ENCODE results near the gene RGS5. TPM values are rescaled to one million over a fixed set of nuclear protein-coding genes. Genes with fewer than 3 reads are reported as not detected.

The RGS5 gene
- total RNA-seq, 1 donor from 2014 or later, result 209 TPM

DNA sequence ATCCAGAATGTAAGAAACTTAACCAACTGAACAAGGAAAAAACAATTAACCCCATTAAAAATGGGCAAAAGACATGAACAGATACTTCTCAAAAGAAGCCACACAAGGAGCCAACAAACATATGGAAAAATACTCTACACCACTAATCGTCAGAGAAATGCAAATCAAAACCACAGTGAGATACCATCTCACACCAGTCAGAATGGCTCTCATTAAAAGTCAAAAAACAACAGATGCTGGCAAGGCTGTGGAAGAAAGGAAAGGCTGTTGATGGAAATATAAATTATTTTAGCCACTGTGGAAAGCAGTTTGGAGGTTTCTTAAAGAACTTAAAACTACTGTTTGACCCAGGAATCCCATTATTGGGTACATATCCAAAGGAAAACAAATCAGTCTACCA is 82.3 kb downstream of the RGS5 start:
- Mint-ChIP-seq H3K27me3 (ENCODE audit: low read depth) (peaks cover 1% of the 10 kb centered on the region), H3K4me3 (no peak overlapping the region), H3K36me3 (no peaks in the 10 kb centered on the region), H3K27ac (no peak overlapping the region), H3K9me3 (peaks cover 6% of the 10 kb centered on the region), H3K4me1 (peaks cover 5% of the 10 kb centered on the region)
- TF ChIP-seq, protein P1, sequence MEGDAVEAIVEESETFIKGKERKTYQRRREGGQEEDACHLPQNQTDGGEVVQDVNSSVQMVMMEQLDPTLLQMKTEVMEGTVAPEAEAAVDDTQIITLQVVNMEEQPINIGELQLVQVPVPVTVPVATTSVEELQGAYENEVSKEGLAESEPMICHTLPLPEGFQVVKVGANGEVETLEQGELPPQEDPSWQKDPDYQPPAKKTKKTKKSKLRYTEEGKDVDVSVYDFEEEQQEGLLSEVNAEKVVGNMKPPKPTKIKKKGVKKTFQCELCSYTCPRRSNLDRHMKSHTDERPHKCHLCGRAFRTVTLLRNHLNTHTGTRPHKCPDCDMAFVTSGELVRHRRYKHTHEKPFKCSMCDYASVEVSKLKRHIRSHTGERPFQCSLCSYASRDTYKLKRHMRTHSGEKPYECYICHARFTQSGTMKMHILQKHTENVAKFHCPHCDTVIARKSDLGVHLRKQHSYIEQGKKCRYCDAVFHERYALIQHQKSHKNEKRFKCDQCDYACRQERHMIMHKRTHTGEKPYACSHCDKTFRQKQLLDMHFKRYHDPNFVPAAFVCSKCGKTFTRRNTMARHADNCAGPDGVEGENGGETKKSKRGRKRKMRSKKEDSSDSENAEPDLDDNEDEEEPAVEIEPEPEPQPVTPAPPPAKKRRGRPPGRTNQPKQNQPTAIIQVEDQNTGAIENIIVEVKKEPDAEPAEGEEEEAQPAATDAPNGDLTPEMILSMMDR (IDR thresholded peaks at IDR 0.05; ENCODE audit: unreplicated experiment), result no peak
- DNase-seq (ENCODE audit: low spot score in 2 of 2, unreplicated experiment in 2 of 2), result no peak

DNA sequence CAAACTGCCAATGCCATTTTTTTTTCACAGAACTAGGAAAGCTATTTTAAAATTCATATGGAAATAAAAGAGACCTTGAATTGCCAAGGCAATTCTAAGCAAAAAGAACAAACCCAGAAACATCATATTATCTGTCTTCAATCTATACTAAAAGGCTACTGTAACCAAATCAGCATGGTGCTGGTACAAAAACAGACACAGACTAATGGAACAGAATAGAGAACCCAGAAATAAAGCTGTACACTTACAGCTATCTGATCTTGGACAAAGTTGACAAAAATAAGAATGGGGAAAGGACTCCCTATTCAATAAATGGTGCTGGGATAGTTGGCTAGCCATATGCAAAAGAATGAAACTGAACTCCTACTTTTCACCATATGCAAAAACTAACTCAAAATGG is 83.0 kb downstream of the RGS5 start:
- no peak for DNase-seq (ENCODE audit: low spot score in 2 of 2, unreplicated experiment in 2 of 2)
- Mint-ChIP-seq H3K4me1 (peaks cover 5% of the 10 kb centered on the region), H3K36me3 (no peaks in the 10 kb centered on the region), H3K9me3 (peaks cover 6% of the 10 kb centered on the region), H3K4me3 (no peak overlapping the region), H3K27me3 (ENCODE audit: low read depth) (peaks cover 1% of the 10 kb centered on the region), H3K27ac (no peak overlapping the region)
- TF ChIP-seq, protein P1 (IDR thresholded peaks at IDR 0.05; ENCODE audit: unreplicated experiment), result no peak

DNA sequence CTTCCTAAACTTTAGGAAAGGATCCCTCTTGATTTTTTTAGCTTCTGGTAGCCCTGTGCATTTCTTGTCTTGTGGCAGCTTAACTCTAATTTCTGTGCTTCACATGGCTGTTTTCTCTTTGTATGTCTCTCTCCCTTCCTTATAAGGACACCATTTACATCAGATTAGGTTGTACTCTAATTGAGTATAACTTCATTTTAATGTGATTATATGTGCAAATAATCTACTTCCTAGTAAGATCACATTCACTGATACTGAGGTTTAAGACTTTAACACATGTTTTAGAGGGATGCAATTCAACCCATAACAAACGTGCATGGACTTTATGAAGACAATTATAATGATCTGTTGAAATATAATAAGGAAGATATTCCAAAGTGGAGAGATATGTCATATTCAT is 86.8 kb downstream of the RGS5 start:
- no peak overlapping the region for H3K4me3 Mint-ChIP-seq
- peaks cover 6% of the 10 kb centered on the region for H3K9me3 Mint-ChIP-seq
- H3K4me1 Mint-ChIP-seq, result no peaks in the 10 kb centered on the region
- DNase-seq (ENCODE audit: low spot score in 2 of 2, unreplicated experiment in 2 of 2), result no peak
- H3K27me3 Mint-ChIP-seq (ENCODE audit: low read depth), result no peaks in the 10 kb centered on the region
- TF ChIP-seq, protein P1 (IDR thresholded peaks at IDR 0.05; ENCODE audit: unreplicated experiment), result no peak
- no peaks in the 10 kb centered on the region for H3K36me3 Mint-ChIP-seq
- H3K27ac Mint-ChIP-seq, result no peak overlapping the region

DNA sequence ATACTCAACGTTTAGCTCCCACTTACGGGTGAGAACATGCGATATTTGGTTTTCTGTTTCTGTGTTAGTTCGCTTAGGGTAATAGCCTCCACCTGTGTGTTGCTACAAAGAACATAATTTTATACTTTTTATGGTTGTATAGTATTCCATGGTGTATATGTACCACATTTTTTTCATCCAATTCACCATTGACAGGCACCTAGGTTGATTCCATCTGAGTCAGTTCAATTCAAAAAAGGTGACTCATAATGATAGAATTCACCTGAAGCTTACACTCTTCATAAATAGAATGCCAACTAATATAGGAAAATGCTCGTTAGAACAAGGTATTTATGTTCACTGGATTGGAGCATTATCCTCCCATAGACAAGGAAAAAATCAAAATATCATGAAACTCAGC is 95.1 kb downstream of the RGS5 start:
- TF ChIP-seq, protein P1 (IDR thresholded peaks at IDR 0.05; ENCODE audit: unreplicated experiment), result no peak
- Mint-ChIP-seq H3K27me3 (ENCODE audit: low read depth) (no peaks in the 10 kb centered on the region), H3K36me3 (no peaks in the 10 kb centered on the region), H3K9me3 (peaks cover 15% of the 10 kb centered on the region), H3K27ac (no peak overlapping the region), H3K4me1 (peaks cover 28% of the 10 kb centered on the region), H3K4me3 (no peak overlapping the region)
- DNase-seq (ENCODE audit: low spot score in 2 of 2, unreplicated experiment in 2 of 2), result no peak

DNA sequence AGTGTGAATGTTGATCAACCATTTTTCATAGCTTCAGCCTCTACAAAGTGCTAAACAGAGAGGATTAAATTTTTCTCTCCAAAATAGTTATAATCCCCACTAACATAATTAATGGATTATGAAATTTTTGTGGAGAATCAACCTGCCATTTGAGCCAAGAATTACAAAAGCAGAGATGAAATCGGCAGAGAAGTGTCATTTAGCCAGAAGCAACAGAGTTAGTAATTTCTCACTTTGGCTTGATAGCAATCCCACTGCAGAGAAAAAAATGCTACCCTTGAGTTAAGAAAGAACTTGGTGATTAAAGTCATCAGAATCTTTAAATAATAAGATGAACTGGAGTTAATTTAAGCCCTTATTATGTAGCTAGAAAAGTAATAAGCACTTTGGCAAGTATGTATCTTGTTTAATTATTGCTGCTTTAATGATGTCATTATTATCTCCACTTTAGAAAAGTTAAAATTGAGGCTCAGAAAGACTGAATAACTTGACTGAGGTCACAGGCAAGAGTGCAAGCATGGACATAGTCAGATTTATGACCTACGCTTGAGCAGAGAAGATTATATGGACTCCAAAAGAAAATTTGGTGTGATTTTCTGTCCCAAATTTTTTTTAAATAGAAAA is 96.2 kb downstream of the RGS5 start:
- no peak for DNase-seq (ENCODE audit: low spot score in 2 of 2, unreplicated experiment in 2 of 2)
- Mint-ChIP-seq H3K36me3 (no peaks in the 10 kb centered on the region), H3K27me3 (ENCODE audit: low read depth) (peaks cover 6% of the 10 kb centered on the region), H3K4me1 (peaks cover 28% of the 10 kb centered on the region), H3K9me3 (peaks cover 15% of the 10 kb centered on the region), H3K27ac (no peak overlapping the region), H3K4me3 (no peak overlapping the region)
- TF ChIP-seq, protein P1 (IDR thresholded peaks at IDR 0.05; ENCODE audit: unreplicated experiment), result no peak
